ENCODE data around the gene NDUFAF8.

Gene NDUFAF8

GRCh38 chr17:81253358-81254131 lies 14.4 kb downstream of the NDUFAF8 start:
- Histone ChIP-seq H3K36me3 (no peaks in the 10 kb centered on the region; the same call in 1 of the 2 replicates), H3K4me3 (ENCODE audit: low read depth, low read length) (no peak overlapping the region), H3K4me1 (peaks cover 35% of the 10 kb centered on the region), H3K9me3 (no peaks in the 10 kb centered on the region), H3K27me3 (no peaks in the 10 kb centered on the region)
- peak; percentile 82 for TF ChIP-seq CTCF (IDR thresholded peaks at IDR 0.05; ENCODE audit: low read depth, low read length)
- DNase-seq = peak; percentile 63

GRCh38 chr17:81254955-81255717 lies 16.0 kb downstream of the NDUFAF8 start:
- Histone ChIP-seq H3K4me1 (peaks cover 35% of the 10 kb centered on the region), H3K9me3 (no peaks in the 10 kb centered on the region), H3K27me3 (no peaks in the 10 kb centered on the region), H3K36me3 (no peaks in the 10 kb centered on the region; the same call in 1 of the 2 replicates), H3K4me3 (ENCODE audit: low read depth, low read length) (peak overlapping the region; percentile 20)
- TF ChIP-seq CTCF (IDR thresholded peaks at IDR 0.05; ENCODE audit: low read depth, low read length) = peak; percentile 78
- peak; percentile 88 for DNase-seq

GRCh38 chr17:81256616-81257015 lies 17.5 kb downstream of the NDUFAF8 start:
- no peak for TF ChIP-seq CTCF (IDR thresholded peaks at IDR 0.05; ENCODE audit: low read depth, low read length)
- Histone ChIP-seq H3K4me1 (peaks cover 23% of the 10 kb centered on the region), H3K4me3 (ENCODE audit: low read depth, low read length) (no peak overlapping the region), H3K9me3 (no peaks in the 10 kb centered on the region), H3K36me3 (no peaks in the 10 kb centered on the region; the same call in 1 of the 2 replicates), H3K27me3 (no peaks in the 10 kb centered on the region)
- DNase-seq = no peak

- DNase-seq = no peak
- Histone ChIP-seq H3K36me3 (no peaks in the 10 kb centered on the region; the same call in 1 of the 2 replicates), H3K27me3 (no peaks in the 10 kb centered on the region), H3K4me3 (ENCODE audit: low read depth, low read length) (no peak overlapping the region), H3K9me3 (no peaks in the 10 kb centered on the region), H3K4me1 (peaks cover 14% of the 10 kb centered on the region)
- no peak for TF ChIP-seq CTCF (IDR thresholded peaks at IDR 0.05; ENCODE audit: low read depth, low read length)
Measured at GRCh38 chr17:81257533-81257932, 18.4 kb downstream of the NDUFAF8 start.

GRCh38 chr17:81258292-81258691 lies 19.2 kb downstream of the NDUFAF8 start:
- H3K27me3 ChIP-seq = no peaks in the 10 kb centered on the region
- TF ChIP-seq CTCF (IDR thresholded peaks at IDR 0.05; ENCODE audit: low read depth, low read length) = peak; percentile 48
- DNase-seq = peak; percentile 70
- no peaks in the 10 kb centered on the region for H3K9me3 ChIP-seq
- H3K36me3 ChIP-seq = no peaks in the 10 kb centered on the region; the same call in 1 of the 2 replicates
- H3K4me1 ChIP-seq = peaks cover 8% of the 10 kb centered on the region
- no peak overlapping the region for H3K4me3 ChIP-seq (ENCODE audit: low read depth, low read length)
